Measurements from ENCODE around the gene BLOC1S4.
A peak's percentile ranks its signal among the peaks of the same experiment; 100 is the strongest.

DNA sequence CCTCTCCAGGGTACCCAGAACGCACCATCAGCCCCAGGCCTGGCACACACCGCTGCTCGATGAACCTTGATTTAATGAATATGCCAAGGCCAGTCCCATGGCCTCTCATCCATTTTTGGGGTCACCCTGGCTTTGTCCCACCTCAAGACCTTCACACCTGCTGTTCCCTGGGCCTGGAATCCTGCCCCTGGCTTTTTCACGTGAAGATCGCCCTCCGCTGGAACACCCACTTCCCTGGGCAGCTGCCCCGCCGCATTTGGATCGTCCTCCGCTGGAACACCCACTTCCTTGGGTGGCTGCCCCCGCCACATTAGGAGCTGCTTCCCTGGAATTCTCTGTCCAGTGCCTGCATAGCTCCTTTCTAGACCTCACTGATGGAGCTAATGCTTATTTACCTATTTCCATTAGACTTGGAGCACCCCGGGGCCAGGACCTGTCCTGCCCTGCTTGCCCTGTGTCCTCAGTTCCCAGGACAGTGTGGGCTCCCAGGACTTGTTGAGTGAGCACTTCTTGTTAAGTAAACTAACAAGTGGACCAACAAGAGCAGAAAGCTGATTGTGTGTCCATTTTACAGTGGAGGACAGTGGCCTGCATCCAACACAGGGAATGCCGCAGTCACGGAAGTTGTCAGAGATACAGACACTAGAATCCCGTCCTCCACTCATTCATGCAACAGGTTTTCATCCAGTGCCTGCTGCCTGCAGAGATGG is 12.5 kb downstream of the BLOC1S4 start:
- TF ChIP-seq, protein P1, sequence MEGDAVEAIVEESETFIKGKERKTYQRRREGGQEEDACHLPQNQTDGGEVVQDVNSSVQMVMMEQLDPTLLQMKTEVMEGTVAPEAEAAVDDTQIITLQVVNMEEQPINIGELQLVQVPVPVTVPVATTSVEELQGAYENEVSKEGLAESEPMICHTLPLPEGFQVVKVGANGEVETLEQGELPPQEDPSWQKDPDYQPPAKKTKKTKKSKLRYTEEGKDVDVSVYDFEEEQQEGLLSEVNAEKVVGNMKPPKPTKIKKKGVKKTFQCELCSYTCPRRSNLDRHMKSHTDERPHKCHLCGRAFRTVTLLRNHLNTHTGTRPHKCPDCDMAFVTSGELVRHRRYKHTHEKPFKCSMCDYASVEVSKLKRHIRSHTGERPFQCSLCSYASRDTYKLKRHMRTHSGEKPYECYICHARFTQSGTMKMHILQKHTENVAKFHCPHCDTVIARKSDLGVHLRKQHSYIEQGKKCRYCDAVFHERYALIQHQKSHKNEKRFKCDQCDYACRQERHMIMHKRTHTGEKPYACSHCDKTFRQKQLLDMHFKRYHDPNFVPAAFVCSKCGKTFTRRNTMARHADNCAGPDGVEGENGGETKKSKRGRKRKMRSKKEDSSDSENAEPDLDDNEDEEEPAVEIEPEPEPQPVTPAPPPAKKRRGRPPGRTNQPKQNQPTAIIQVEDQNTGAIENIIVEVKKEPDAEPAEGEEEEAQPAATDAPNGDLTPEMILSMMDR (IDR thresholded peaks at IDR 0.05; ENCODE audit: low read depth, low read length, missing input control), result no peak
- TF ChIP-seq, protein P2, sequence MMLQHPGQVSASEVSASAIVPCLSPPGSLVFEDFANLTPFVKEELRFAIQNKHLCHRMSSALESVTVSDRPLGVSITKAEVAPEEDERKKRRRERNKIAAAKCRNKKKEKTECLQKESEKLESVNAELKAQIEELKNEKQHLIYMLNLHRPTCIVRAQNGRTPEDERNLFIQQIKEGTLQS (IDR thresholded peaks at IDR 0.05), result no peak
- TF ChIP-seq TAF1 (conservative IDR thresholded peaks at IDR 0.05) (no peak), GABPA (IDR thresholded peaks at IDR 0.05 in 1 of 2, conservative IDR thresholded peaks at IDR 0.05 in 1 of 2) (no peak), JUND (IDR thresholded peaks at IDR 0.05) (no peak), HNF4G (IDR thresholded peaks at IDR 0.05) (no peak), EGR1 (IDR thresholded peaks at IDR 0.05; ENCODE audit: low read depth in 2 of 2) (no peak), RXRA (IDR thresholded peaks at IDR 0.05) (peak; percentile 68 to 88), FOXA1 (IDR thresholded peaks at IDR 0.05) (no peak), HNF4A (conservative IDR thresholded peaks at IDR 0.05) (peak; percentile 73 to 86)
- TF ChIP-seq, protein P3, sequence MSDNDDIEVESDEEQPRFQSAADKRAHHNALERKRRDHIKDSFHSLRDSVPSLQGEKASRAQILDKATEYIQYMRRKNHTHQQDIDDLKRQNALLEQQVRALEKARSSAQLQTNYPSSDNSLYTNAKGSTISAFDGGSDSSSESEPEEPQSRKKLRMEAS (IDR thresholded peaks at IDR 0.05), result no peak
- TF ChIP-seq, protein P4, sequence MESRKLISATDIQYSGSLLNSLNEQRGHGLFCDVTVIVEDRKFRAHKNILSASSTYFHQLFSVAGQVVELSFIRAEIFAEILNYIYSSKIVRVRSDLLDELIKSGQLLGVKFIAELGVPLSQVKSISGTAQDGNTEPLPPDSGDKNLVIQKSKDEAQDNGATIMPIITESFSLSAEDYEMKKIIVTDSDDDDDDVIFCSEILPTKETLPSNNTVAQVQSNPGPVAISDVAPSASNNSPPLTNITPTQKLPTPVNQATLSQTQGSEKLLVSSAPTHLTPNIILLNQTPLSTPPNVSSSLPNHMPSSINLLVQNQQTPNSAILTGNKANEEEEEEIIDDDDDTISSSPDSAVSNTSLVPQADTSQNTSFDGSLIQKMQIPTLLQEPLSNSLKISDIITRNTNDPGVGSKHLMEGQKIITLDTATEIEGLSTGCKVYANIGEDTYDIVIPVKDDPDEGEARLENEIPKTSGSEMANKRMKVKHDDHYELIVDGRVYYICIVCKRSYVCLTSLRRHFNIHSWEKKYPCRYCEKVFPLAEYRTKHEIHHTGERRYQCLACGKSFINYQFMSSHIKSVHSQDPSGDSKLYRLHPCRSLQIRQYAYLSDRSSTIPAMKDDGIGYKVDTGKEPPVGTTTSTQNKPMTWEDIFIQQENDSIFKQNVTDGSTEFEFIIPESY (IDR thresholded peaks at IDR 0.05), result no peak
- TF ChIP-seq, protein P5, sequence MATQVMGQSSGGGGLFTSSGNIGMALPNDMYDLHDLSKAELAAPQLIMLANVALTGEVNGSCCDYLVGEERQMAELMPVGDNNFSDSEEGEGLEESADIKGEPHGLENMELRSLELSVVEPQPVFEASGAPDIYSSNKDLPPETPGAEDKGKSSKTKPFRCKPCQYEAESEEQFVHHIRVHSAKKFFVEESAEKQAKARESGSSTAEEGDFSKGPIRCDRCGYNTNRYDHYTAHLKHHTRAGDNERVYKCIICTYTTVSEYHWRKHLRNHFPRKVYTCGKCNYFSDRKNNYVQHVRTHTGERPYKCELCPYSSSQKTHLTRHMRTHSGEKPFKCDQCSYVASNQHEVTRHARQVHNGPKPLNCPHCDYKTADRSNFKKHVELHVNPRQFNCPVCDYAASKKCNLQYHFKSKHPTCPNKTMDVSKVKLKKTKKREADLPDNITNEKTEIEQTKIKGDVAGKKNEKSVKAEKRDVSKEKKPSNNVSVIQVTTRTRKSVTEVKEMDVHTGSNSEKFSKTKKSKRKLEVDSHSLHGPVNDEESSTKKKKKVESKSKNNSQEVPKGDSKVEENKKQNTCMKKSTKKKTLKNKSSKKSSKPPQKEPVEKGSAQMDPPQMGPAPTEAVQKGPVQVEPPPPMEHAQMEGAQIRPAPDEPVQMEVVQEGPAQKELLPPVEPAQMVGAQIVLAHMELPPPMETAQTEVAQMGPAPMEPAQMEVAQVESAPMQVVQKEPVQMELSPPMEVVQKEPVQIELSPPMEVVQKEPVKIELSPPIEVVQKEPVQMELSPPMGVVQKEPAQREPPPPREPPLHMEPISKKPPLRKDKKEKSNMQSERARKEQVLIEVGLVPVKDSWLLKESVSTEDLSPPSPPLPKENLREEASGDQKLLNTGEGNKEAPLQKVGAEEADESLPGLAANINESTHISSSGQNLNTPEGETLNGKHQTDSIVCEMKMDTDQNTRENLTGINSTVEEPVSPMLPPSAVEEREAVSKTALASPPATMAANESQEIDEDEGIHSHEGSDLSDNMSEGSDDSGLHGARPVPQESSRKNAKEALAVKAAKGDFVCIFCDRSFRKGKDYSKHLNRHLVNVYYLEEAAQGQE (IDR thresholded peaks at IDR 0.05), result no peak
